Epithelial cell of proximal tubule (primary cell): ENCODE measurements around the gene ROBO2. TPM values are rescaled to one million over a fixed set of nuclear protein-coding genes. Genes with fewer than 3 reads are reported as not detected.

Experiments used
- DNase-seq: peaks from one replicate; pipeline ENCODE4 v3.0.0-alpha.2; 2011; ENCODE audit warnings: low read depth
- H3K4me3 ChIP-seq: 2 replicates; pipeline ENCODE4 v1.5.1; 2011; ENCODE audit warnings: low read depth, mild to moderate bottlenecking, low read length
- total RNA-seq: library from RNA; depleted of rRNA; stranded (reverse); fragments of >200 nt; gene quantifications from 2 replicates; pipeline ENCODE4 v1.2.3, GENCODE V29; 2015
- TF ChIP-seq, protein P1 (sequence below): conservative IDR thresholded peaks from 2 replicates; pipeline ENCODE4 v1.5.1; 2012; ENCODE audit warnings: low read depth, mild to moderate bottlenecking, low read length

Gene ROBO2
- total RNA-seq, 1 donor from 2014 or later, result 0.52 TPM

DNA sequence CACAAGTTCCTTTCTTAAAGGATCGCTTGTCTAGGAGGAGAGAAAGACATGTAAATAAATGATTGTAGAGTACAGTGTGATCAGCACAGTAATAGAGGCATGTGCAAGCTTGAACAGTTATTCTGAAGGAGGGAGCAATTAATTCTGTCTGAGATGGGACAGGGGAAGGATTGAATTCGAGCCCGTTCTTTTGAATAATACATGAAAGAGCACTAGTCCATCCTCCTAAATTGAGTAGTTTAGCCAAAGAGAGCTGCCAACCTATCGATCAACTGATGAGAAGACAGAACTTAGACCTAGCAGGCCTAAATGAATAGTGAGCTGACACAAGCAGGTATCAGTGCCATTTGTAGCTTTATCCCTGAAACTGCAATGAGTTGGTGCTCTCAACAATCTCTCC is 142.4 kb downstream of the ROBO2 start:
- no peak overlapping the region for H3K4me3 ChIP-seq
- no peak for DNase-seq
- TF ChIP-seq, protein P1, sequence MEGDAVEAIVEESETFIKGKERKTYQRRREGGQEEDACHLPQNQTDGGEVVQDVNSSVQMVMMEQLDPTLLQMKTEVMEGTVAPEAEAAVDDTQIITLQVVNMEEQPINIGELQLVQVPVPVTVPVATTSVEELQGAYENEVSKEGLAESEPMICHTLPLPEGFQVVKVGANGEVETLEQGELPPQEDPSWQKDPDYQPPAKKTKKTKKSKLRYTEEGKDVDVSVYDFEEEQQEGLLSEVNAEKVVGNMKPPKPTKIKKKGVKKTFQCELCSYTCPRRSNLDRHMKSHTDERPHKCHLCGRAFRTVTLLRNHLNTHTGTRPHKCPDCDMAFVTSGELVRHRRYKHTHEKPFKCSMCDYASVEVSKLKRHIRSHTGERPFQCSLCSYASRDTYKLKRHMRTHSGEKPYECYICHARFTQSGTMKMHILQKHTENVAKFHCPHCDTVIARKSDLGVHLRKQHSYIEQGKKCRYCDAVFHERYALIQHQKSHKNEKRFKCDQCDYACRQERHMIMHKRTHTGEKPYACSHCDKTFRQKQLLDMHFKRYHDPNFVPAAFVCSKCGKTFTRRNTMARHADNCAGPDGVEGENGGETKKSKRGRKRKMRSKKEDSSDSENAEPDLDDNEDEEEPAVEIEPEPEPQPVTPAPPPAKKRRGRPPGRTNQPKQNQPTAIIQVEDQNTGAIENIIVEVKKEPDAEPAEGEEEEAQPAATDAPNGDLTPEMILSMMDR, result no peak

DNA sequence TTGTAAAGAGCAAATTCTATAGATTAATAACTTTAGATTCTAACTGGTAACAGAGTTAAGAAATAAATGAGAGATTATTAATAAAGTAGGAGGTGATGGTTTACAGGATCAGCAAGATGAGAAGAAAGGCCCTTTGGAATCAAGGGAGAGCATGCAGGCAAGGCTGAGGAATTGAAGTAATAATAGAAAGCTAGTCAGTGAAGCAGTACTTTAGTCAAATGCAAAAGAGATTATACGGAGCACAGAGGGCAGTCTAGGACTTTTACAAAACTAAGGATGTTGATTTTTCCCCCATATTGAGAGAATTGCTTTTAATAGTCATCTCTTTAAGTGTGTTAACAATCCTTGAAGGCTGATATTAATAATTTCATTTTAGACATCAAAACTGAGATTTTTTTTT is 146.4 kb downstream of the ROBO2 start:
- no peak for DNase-seq
- H3K4me3 ChIP-seq, result no peak overlapping the region
- TF ChIP-seq, protein P1, result no peak

DNA sequence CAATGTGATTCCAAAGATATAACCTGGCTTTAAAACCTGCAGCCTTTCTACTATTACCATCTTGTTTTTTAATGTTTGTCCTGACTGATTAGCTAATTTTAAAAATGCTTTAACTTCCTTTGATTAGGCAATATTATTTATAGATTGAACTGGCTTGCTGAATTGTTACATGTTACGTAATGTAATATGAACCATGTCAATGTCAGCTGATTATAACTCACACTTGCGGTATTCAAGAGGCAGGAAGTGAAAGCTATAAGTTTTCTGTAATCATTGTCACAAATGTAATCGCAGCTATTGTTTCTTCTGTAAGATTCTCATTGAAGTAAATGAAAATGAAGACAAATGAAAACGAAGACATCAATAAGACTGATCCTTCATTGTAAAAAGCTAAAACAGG is 146.8 kb downstream of the ROBO2 start:
- H3K4me3 ChIP-seq, result no peak overlapping the region
- peak; percentile 4 for DNase-seq
- TF ChIP-seq, protein P1, result no peak

DNA sequence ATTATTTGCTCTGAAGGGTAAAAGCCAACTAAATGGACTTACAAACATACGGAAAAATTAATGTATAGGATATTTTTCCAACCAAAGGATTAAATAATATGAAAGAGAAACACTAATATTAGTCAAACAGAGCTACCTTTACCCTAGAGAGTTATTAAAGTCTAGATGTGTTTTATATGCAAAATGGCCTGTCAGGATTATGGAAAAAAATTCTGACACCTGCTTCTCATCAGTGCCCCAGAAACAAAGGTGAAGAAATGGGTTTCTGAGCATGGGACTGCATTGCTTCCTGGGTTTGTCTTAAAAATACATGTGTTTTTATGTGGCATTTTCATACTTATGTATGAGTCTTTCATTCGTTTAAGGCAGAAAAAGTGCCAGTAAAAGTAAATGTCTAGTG is 148.3 kb downstream of the ROBO2 start:
- no peak overlapping the region for H3K4me3 ChIP-seq
- no peak for DNase-seq
- TF ChIP-seq, protein P1, result no peak

DNA sequence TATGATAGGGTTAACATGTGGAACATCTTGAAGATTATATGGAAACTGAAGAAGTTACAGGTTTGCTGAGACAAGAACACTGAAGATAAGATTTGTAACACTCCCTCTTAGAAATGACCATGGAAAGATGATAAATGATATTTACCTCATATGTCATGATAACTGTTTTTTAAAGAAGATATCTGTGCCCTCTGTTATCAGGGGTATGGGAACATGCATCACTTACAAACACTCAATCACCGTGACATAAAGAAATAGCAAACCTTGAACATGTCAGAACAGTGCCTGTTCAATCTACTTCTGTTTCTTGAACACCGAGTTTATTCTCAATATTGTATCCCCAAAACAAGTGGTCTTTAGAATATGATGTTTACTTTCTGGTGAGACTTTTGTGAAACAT is 149.4 kb downstream of the ROBO2 start:
- H3K4me3 ChIP-seq, result no peak overlapping the region
- TF ChIP-seq, protein P1, result no peak
- no peak for DNase-seq

DNA sequence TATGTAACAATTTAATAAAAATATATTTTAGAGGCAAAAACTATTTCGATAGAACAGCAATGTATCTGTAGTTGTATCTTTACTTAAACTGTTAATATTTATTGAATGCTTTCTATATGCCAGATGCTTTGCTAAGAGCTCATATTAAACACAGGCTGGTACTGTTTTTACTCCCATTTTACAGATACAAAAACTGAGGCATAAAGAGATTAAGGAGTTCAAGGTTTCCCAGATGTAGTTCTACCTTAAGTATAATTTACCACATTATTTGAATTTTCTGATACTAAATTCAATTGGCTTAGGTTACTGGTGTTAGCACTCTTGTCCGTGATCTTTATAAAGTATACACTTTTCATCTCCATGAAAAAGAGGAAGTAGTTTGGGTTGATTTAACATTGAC is 149.8 kb downstream of the ROBO2 start:
- DNase-seq, result no peak
- no peak overlapping the region for H3K4me3 ChIP-seq
- TF ChIP-seq, protein P1, result no peak

DNA sequence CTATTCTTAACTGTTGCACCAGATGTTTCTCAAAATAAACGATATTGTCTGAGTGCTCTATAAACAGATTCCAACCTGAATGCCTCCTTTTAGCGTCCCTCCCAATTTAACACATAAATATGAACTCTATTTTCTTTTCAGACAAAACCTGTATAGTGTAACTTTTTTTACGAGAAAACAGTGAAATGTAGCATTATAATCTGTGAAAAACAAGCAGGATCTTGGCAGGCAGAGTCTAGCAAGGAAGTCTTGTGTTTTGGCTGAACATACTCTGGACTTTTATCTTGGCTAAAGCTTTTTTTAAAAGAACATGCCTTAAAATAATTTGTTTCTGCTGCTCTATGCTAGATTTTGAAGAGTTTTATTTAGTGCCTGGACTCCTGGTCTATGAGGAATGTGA is 150.5 kb downstream of the ROBO2 start:
- H3K4me3 ChIP-seq, result no peak overlapping the region
- TF ChIP-seq, protein P1, result no peak
- no peak for DNase-seq
